Fibroblast of lung (primary cell): ENCODE measurements around the gene PPP1R2C. TPM values are rescaled to one million over a fixed set of nuclear protein-coding genes. Genes with fewer than 3 reads are reported as not detected.

Experiments used
- DNase-seq, 2 donors: peaks; one replicate each; pipeline versions ENCODE4 v3.0.0 to v3.0.0-alpha.2; 2010; ENCODE audit warnings: low read depth in 2 of 2
- H2AFZ ChIP-seq: 2 replicates; pipeline ENCODE4 v1.5.1; 2012; ENCODE audit warnings: low read length, control low read depth, inconsistent platforms
- H3K27ac ChIP-seq: 2 replicates; pipeline ENCODE4 v1.5.1; 2011; ENCODE audit warnings: low read length, control low read depth; ENCODE audit not compliant: insufficient read depth
- H3K27me3 ChIP-seq: 2 replicates; pipeline ENCODE4 v1.5.1; 2011; ENCODE audit warnings: mild to moderate bottlenecking, low read length; ENCODE audit not compliant: control insufficient read depth, insufficient read depth
- H3K36me3 ChIP-seq: 2 replicates; pipeline ENCODE4 v1.5.1; 2011; ENCODE audit warnings: low read length; ENCODE audit not compliant: control insufficient read depth, insufficient read depth
- H3K4me1 ChIP-seq: 2 replicates; pipeline ENCODE4 v1.5.1; 2011; ENCODE audit warnings: low read length; ENCODE audit not compliant: control insufficient read depth, insufficient read depth; ENCODE audit errors: extremely low read depth
- H3K4me2 ChIP-seq: 2 replicates; pipeline ENCODE4 v1.5.1; 2011; ENCODE audit warnings: low read length, control low read depth; ENCODE audit not compliant: insufficient read depth; ENCODE audit errors: extremely low read depth
- H3K4me3 ChIP-seq, 4 experiments: fragments of 200-600 bp in 1 of 4; sonication (generic) in 1 of 4; replicated peaks in 1 of 4; 2 replicates each; pipeline ENCODE4 v1.5.1; 2011 to 2016; ENCODE audit warnings: low read length in 4 of 4, low read depth in 3 of 4, mild to moderate bottlenecking in 3 of 4, control low read depth in 2 of 4, inconsistent platforms in 1 of 4, mixed read lengths in 1 of 4; ENCODE audit not compliant: insufficient read depth in 1 of 4; ENCODE audit errors: control extremely low read depth in 1 of 4
- H3K79me2 ChIP-seq: 2 replicates; pipeline ENCODE4 v1.5.1; 2012; ENCODE audit warnings: mild to moderate bottlenecking, low read length, inconsistent platforms; ENCODE audit not compliant: control insufficient read depth, insufficient read depth
- H3K9ac ChIP-seq: 2 replicates; pipeline ENCODE4 v1.5.1; 2011; ENCODE audit warnings: mild to moderate bottlenecking, low read length, control low read depth; ENCODE audit not compliant: insufficient read depth
- H3K9me3 ChIP-seq: 2 replicates; pipeline ENCODE4 v1.5.1; 2012; ENCODE audit warnings: low read depth, low read length; ENCODE audit not compliant: control insufficient read depth, insufficient read depth
- H4K20me1 ChIP-seq: 2 replicates; pipeline ENCODE4 v1.5.1; 2011; ENCODE audit warnings: low read length; ENCODE audit not compliant: control insufficient read depth, insufficient read depth; ENCODE audit errors: extremely low read depth
- EZH2 ChIP-seq: IDR thresholded peaks from 2 replicates; pipeline ENCODE4 v1.5.1; 2012; ENCODE audit warnings: low read length, control low read depth, mild to moderate bottlenecking; ENCODE audit errors: missing control alignments
- polyA plus RNA-seq, 2 donors: library from polyadenylated mRNA; depleted of rRNA in 1 of 2; stranded (reverse) in 1 of 2; unstranded in 1 of 2; fragments of >200 nt; gene quantifications; 2 replicates each; pipeline ENCODE4 v1.2.1, GENCODE V29; 2011 to 2012; ENCODE audit warnings: missing spikeins in 1 of 2
- total RNA-seq: library from RNA; depleted of rRNA; stranded (reverse); fragments of >200 nt; gene quantifications from 2 replicates; pipeline ENCODE4 v1.2.1, GENCODE V29; 2014
- TF ChIP-seq, protein P1 (sequence below), 2 donors: IDR thresholded peaks in 1 of 2; conservative IDR thresholded peaks in 1 of 2; 1 replicate in 1 of 2; 2 replicates in 1 of 2; pipeline ENCODE4 v1.5.1; 2011 to 2012; ENCODE audit warnings: low read length in 2 of 2, control low read depth in 1 of 2, inconsistent platforms in 1 of 2, low read depth in 1 of 2, mild to moderate bottlenecking in 1 of 2

Gene PPP1R2C
- total and polyA plus RNA-seq, 2 donors (not counting 1 experiment from before 2014, with no cell fraction given) = not detected

DNA sequence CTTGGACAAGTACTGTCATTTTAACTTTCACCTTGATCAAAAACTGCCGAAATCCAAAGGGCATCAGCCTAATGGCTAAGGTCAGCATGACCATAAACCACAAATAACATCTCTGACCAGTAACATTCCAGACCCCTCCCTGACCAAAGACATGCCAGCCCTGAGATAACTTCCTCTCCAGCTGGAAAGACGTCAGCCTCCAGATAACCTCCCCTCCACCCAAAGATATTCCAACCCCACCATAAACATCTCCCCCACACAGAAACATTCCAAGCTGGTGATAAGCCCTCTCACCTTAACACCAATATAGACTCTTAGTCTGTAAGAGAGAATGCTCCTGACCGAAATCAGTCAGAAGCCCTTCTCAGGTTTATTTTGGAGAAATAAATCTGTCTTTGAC is 7.4 kb downstream of the PPP1R2C start:
- TF ChIP-seq, protein P1, sequence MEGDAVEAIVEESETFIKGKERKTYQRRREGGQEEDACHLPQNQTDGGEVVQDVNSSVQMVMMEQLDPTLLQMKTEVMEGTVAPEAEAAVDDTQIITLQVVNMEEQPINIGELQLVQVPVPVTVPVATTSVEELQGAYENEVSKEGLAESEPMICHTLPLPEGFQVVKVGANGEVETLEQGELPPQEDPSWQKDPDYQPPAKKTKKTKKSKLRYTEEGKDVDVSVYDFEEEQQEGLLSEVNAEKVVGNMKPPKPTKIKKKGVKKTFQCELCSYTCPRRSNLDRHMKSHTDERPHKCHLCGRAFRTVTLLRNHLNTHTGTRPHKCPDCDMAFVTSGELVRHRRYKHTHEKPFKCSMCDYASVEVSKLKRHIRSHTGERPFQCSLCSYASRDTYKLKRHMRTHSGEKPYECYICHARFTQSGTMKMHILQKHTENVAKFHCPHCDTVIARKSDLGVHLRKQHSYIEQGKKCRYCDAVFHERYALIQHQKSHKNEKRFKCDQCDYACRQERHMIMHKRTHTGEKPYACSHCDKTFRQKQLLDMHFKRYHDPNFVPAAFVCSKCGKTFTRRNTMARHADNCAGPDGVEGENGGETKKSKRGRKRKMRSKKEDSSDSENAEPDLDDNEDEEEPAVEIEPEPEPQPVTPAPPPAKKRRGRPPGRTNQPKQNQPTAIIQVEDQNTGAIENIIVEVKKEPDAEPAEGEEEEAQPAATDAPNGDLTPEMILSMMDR (conservative IDR thresholded peaks at IDR 0.05 in 1 of 2, IDR thresholded peaks at IDR 0.05 in 1 of 2; ENCODE audit: low read depth in 1 of 2, low read length in 2 of 2) = no peak
- TF ChIP-seq EZH2 = no peak
- Histone ChIP-seq H3K9me3 (no peaks in the 10 kb centered on the region), H3K79me2 (no peaks in the 10 kb centered on the region), H4K20me1 (no peaks in the 10 kb centered on the region), H3K27me3 (no peaks in the 10 kb centered on the region), H3K36me3 (no peaks in the 10 kb centered on the region), H3K9ac (no peak overlapping the region), H3K4me2 (no peak overlapping the region), H3K4me1 (no peaks in the 10 kb centered on the region), H2AFZ (no peak overlapping the region), H3K4me3 (no peak overlapping the region), H3K27ac (no peak overlapping the region)
- peak in 1 of 2 donors; percentile 8 for DNase-seq

DNA sequence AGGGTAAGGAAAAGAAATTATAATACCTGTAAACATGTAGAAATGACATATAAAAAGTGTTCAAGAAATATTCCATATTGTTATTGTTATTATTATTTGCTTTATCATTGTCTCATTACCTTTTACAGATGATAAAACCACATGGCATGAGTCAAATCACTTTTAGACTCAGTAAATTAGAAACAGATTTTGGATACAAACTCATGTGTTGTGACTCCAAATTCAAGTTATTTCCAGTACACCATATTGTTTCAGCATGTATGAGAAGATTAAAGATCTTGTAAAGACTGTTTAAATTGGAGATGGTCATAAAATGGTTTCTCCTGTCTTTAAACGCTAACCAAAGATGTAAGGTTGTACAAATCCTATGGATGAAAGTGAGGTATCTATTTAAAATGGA is 18.1 kb downstream of the PPP1R2C start:
- Histone ChIP-seq H4K20me1 (no peaks in the 10 kb centered on the region), H3K27me3 (no peaks in the 10 kb centered on the region), H3K4me2 (no peak overlapping the region), H3K9me3 (no peaks in the 10 kb centered on the region), H3K36me3 (no peaks in the 10 kb centered on the region), H3K4me1 (no peaks in the 10 kb centered on the region), H2AFZ (no peak overlapping the region), H3K79me2 (no peaks in the 10 kb centered on the region), H3K4me3 (no peak overlapping the region), H3K27ac (no peak overlapping the region), H3K9ac (no peak overlapping the region)
- TF ChIP-seq, protein P1 (conservative IDR thresholded peaks at IDR 0.05 in 1 of 2, IDR thresholded peaks at IDR 0.05 in 1 of 2; ENCODE audit: low read depth in 1 of 2, low read length in 2 of 2) = no peak
- TF ChIP-seq EZH2 = no peak
- no peak for DNase-seq

DNA sequence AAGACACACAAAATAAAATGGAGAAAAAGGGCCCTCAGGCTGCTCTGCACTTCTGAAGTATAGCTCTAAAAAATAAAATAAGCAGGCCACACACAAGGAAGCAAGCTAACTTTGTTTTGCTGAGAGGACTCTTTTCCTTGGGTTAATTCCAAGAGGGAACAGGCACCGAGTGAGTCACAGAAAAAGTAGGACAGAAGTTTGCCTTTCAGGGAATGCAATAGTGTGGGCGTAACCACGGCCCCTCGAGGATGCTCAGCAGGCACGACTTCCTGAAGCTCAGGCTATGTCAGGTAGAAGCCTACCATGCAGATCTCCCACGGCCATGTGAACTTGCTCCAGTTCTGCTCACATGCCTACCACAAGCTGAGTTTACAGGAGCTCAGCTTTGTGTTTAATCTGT is 22.1 kb downstream of the PPP1R2C start:
- no peak overlapping the region for H2AFZ ChIP-seq
- no peaks in the 10 kb centered on the region for H3K79me2 ChIP-seq
- H3K36me3 ChIP-seq = no peaks in the 10 kb centered on the region
- no peak overlapping the region for H3K9ac ChIP-seq
- H3K9me3 ChIP-seq = no peaks in the 10 kb centered on the region
- no peak for TF ChIP-seq EZH2
- TF ChIP-seq, protein P1 (conservative IDR thresholded peaks at IDR 0.05 in 1 of 2, IDR thresholded peaks at IDR 0.05 in 1 of 2; ENCODE audit: low read depth in 1 of 2, low read length in 2 of 2) = no peak
- no peak overlapping the region for H3K27ac ChIP-seq
- no peaks in the 10 kb centered on the region for H3K27me3 ChIP-seq
- no peak overlapping the region for H3K4me3 ChIP-seq
- peak; percentile 67 to 72 for DNase-seq
- no peaks in the 10 kb centered on the region for H3K4me1 ChIP-seq
- no peaks in the 10 kb centered on the region for H4K20me1 ChIP-seq
- no peak overlapping the region for H3K4me2 ChIP-seq
